Measurements from ENCODE around the gene GPR35. TPM values are rescaled to one million over a fixed set of nuclear protein-coding genes. Genes with fewer than 3 reads are reported as not detected.

Gene GPR35
- polyA plus RNA-seq, 1 of the 3 experiments (the other 2 are of a cell fraction), result 1.2 TPM

DNA sequence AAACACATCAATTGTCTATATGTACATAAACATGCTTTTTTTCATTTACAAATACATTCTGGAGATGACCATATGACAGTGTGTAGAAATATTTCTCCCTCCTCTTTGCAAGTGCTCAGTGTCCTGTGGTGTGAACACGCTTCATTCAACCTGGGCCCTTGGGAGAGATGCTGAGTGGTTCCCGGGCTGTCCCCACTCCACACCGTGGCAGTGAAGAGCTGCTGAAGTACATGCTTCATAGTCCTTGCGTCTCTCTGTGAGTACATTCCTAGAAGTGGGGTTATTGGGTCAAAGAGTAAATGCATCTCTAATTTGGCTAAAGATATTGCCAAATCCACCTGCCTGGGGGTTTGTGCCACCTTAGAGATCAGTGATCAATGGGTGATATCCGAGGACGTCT is 6.5 kb upstream of the GPR35 start:
- Histone ChIP-seq H3K9ac (no peak overlapping the region), H3K4me1 (ENCODE audit: control insufficient read depth in 1 of 2, insufficient read depth in 2 of 2, low read depth in 1 of 2, low read length in 1 of 2) (peaks cover 0 to 33% of the 10 kb centered on the region in 2 experiments; a peak in 2 of 4 replicates), H3K27ac (ENCODE audit: low read depth in 2 of 2, low read length in 1 of 2) (no peak overlapping the region), H3K79me2 (ENCODE audit: insufficient read depth) (no peaks in the 10 kb centered on the region), H2AFZ (ENCODE audit: low read depth) (no peak overlapping the region), H3K4me2 (no peak overlapping the region), H3K9me3 (no peaks in the 10 kb centered on the region), H3K4me3 (ENCODE audit: low read depth in 2 of 2, low read length in 1 of 2) (no peak overlapping the region), H3K9me2 (no peaks in the 10 kb centered on the region), H3F3A (replicated peaks; ENCODE audit: insufficient read depth) (no peaks in the 10 kb centered on the region), H3K27me3 (ENCODE audit: insufficient read depth) (no peaks in the 10 kb centered on the region), H3K36me3 (replicated peaks in 1 of 2; ENCODE audit: control insufficient read depth in 1 of 2, insufficient read depth in 2 of 2, low read length in 1 of 2) (no peaks in the 10 kb centered on the region), H4K20me1 (ENCODE audit: insufficient read depth) (no peaks in the 10 kb centered on the region)
- POLR2A ChIA-PET, result no interaction called here
- TF ChIP-seq RFX5 (IDR thresholded peaks at IDR 0.05; ENCODE audit: low read length) (no peak), CHD2 (IDR thresholded peaks at IDR 0.05; ENCODE audit: low read length, partially characterized antibody) (no peak), POLR2AphosphoS5 (IDR thresholded peaks at IDR 0.05; ENCODE audit: low read depth, low read length) (no peak)
- CTCF ChIA-PET, result interaction anchor here (0.7 kb wide), 1 partner anchor 12 kb away, joined by 3 read pairs; no protein-coding TSS in a partner anchor
- 62% methylated on average over 6 of the region's 6 CpGs for WGBS (ENCODE audit: low lambda C conversion rate)
- DNase-seq, result no peak

DNA sequence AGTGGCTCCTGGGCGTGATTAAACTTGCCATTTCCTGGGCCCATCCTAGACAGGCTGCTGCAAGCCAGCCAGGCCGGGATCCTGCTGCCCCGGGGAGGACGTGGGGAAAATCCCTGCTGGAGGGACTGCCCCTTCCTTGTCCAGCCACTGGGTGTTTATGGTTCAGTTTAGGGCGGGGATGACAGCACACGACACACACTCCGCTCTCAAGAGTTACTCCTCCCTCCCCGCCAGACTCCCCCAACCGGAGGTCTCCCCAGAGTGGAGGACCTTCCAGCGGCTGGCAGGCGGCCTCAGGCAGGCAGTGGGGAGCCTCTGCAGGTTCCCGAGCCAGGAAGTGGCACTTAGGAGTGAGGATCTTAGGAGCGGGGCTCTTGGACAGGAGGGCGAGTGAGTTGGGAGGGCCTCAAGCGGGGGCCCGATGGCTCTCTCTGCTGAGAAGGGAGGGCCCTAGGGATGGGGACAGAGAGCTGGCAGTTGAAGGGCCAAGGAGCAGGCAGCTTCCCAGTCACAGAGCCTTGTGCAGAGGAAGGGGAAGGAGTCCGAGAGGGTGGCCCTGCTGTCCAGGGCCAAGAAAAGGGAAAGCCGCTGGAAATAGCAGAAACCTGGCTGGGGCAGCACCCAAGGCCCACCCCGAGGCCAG is 5.7 kb upstream of the GPR35 start:
- Histone ChIP-seq H3K27ac (ENCODE audit: low read depth in 2 of 2, low read length in 1 of 2) (no peak overlapping the region), H3K9me2 (no peaks in the 10 kb centered on the region), H4K20me1 (ENCODE audit: insufficient read depth) (no peaks in the 10 kb centered on the region), H3K4me3 (ENCODE audit: low read depth in 2 of 2, low read length in 1 of 2) (no peak overlapping the region), H3F3A (replicated peaks; ENCODE audit: insufficient read depth) (no peaks in the 10 kb centered on the region), H3K9me3 (no peaks in the 10 kb centered on the region), H3K9ac (no peak overlapping the region), H2AFZ (ENCODE audit: low read depth) (no peak overlapping the region), H3K4me2 (no peak overlapping the region), H3K36me3 (replicated peaks in 1 of 2; ENCODE audit: control insufficient read depth in 1 of 2, insufficient read depth in 2 of 2, low read length in 1 of 2) (no peaks in the 10 kb centered on the region), H3K4me1 (ENCODE audit: control insufficient read depth in 1 of 2, insufficient read depth in 2 of 2, low read depth in 1 of 2, low read length in 1 of 2) (peaks cover 0 to 39% of the 10 kb centered on the region in 2 experiments; a peak in 2 of 4 replicates), H3K79me2 (ENCODE audit: insufficient read depth) (no peaks in the 10 kb centered on the region), H3K27me3 (ENCODE audit: insufficient read depth) (no peaks in the 10 kb centered on the region)
- DNase-seq, result no peak
- POLR2A ChIA-PET, result no interaction called here
- no peak for TF ChIP-seq GATA2 (CRISPR knock-in tag; IDR thresholded peaks at IDR 0.05)
- no peak for TF ChIP-seq RAD21 (IDR thresholded peaks at IDR 0.05; ENCODE audit: low read length)
- no peak for TF ChIP-seq EP300 (IDR thresholded peaks at IDR 0.05; ENCODE audit: borderline replicate concordance in 1 of 2, low read depth in 1 of 2, low read length in 1 of 2)
- TF ChIP-seq, protein P1, sequence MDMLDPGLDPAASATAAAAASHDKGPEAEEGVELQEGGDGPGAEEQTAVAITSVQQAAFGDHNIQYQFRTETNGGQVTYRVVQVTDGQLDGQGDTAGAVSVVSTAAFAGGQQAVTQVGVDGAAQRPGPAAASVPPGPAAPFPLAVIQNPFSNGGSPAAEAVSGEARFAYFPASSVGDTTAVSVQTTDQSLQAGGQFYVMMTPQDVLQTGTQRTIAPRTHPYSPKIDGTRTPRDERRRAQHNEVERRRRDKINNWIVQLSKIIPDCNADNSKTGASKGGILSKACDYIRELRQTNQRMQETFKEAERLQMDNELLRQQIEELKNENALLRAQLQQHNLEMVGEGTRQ (IDR thresholded peaks at IDR 0.05; ENCODE audit: borderline replicate concordance, low read depth, low read length), result no peak
- TF ChIP-seq MEF2A (IDR thresholded peaks at IDR 0.05; ENCODE audit: borderline replicate concordance, low read depth), result no peak
- no peak for TF ChIP-seq RFX5 (IDR thresholded peaks at IDR 0.05; ENCODE audit: low read length)
- TF ChIP-seq, protein P2, sequence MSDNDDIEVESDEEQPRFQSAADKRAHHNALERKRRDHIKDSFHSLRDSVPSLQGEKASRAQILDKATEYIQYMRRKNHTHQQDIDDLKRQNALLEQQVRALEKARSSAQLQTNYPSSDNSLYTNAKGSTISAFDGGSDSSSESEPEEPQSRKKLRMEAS (IDR thresholded peaks at IDR 0.05; ENCODE audit: low read depth), result no peak
- TF ChIP-seq, protein P3, sequence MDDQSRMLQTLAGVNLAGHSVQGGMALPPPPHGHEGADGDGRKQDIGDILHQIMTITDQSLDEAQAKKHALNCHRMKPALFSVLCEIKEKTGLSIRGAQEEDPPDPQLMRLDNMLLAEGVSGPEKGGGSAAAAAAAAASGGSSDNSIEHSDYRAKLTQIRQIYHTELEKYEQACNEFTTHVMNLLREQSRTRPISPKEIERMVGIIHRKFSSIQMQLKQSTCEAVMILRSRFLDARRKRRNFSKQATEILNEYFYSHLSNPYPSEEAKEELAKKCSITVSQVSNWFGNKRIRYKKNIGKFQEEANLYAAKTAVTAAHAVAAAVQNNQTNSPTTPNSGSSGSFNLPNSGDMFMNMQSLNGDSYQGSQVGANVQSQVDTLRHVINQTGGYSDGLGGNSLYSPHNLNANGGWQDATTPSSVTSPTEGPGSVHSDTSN (IDR thresholded peaks at IDR 0.05), result no peak
- no peak for TF ChIP-seq JUND (IDR thresholded peaks at IDR 0.05)
- 65% methylated on average over 15 of the region's 19 CpGs for WGBS (ENCODE audit: low lambda C conversion rate)
- CTCF ChIA-PET, result interaction anchor here (0.7 kb wide), 1 partner anchor 13 kb away, joined by 3 read pairs; no protein-coding TSS in a partner anchor

Measured in SK-N-SH (cell line).